Neural cell (in vitro differentiated cells): ENCODE data around the gene CNFN. TPM values are rescaled to one million over a fixed set of nuclear protein-coding genes. Genes with fewer than 3 reads are reported as not detected.

Source experiments
- H2AFZ ChIP-seq: fragments of 200-600, 300-800 bp; sonication (generic), shearing (Covaris generic); 2 replicates; pipeline ENCODE4 v1.6.0; 2014; ENCODE audit warnings: low read depth, mild to moderate bottlenecking, antibody characterized with exemption, low read length, moderate library complexity
- H3F3A ChIP-seq: fragments of 200-600 bp; shearing (Covaris generic); 2 replicates; pipeline ENCODE4 v1.6.1; 2016; ENCODE audit warnings: mild to moderate bottlenecking, moderate library complexity, mixed read lengths, antibody characterized with exemption, low read length; ENCODE audit not compliant: insufficient read depth, poor library complexity, severe bottlenecking
- H3K27ac ChIP-seq: fragments of 200-600, 300-800 bp; sonication (generic), shearing (Covaris generic); 2 replicates; pipeline ENCODE4 v1.5.1; 2014; ENCODE audit warnings: mild to moderate bottlenecking, low read length, moderate library complexity
- H3K27me3 ChIP-seq: fragments of 300-800, 200-600 bp; sonication (generic), shearing (Covaris generic); 2 replicates; pipeline ENCODE4 v1.6.0; 2014; ENCODE audit warnings: mild to moderate bottlenecking, low read depth, low read length, moderate library complexity; ENCODE audit not compliant: insufficient read depth
- H3K36me3 ChIP-seq: fragments of 300-800, 200-600 bp; sonication (generic), shearing (Covaris generic); 2 replicates; pipeline ENCODE4 v1.5.1; 2014; ENCODE audit warnings: mild to moderate bottlenecking, antibody characterized with exemption, low read length, moderate library complexity; ENCODE audit not compliant: insufficient read depth
- H3K4me2 ChIP-seq: fragments of 300-800, 200-600 bp; sonication (generic), shearing (Covaris generic); 2 replicates; pipeline ENCODE4 v1.6.0; 2014; ENCODE audit warnings: mild to moderate bottlenecking, low read length
- H3K4me3 ChIP-seq: fragments of 300-800, 200-600 bp; sonication (generic), shearing (Covaris generic); 2 replicates; pipeline ENCODE4 v1.5.1; 2014; ENCODE audit warnings: mild to moderate bottlenecking, low read length, moderate library complexity
- H3K79me2 ChIP-seq: fragments of 200-600 bp; shearing (Covaris generic); replicated peaks from 2 replicates; pipeline ENCODE4 v1.6.0; 2014; ENCODE audit warnings: mild to moderate bottlenecking, low read length, moderate library complexity; ENCODE audit not compliant: insufficient read depth
- H3K9ac ChIP-seq: fragments of 300-800, 200-600 bp; sonication (generic), shearing (Covaris generic); 2 replicates; pipeline ENCODE4 v1.6.1; 2016; ENCODE audit warnings: mild to moderate bottlenecking, low read length, mixed read lengths
- H3K9me2 ChIP-seq: fragments of 200-600 bp; shearing (Covaris generic); 2 replicates; pipeline ENCODE4 v1.6.1; 2016; ENCODE audit warnings: mild to moderate bottlenecking, low read length, mixed read lengths; ENCODE audit not compliant: insufficient read depth
- H3K9me3 ChIP-seq: fragments of 200-600, 300-800 bp; sonication (generic), shearing (Covaris generic); 2 replicates; pipeline ENCODE4 v1.6.1; 2016; ENCODE audit warnings: mild to moderate bottlenecking, mixed run types, low read length, moderate library complexity, mixed read lengths
- H4K20me1 ChIP-seq: fragments of 200-600 bp; shearing (Covaris generic); 2 replicates; pipeline ENCODE4 v1.6.1; 2016; ENCODE audit warnings: mild to moderate bottlenecking, mixed run types; ENCODE audit not compliant: insufficient read depth
- CTCF ChIP-seq: fragments of 450-650 bp; IDR thresholded peaks from 2 replicates; pipeline ENCODE4 v1.5.1; 2014; ENCODE audit warnings: antibody characterized with exemption, mild to moderate bottlenecking, moderate library complexity; ENCODE audit not compliant: poor library complexity, severe bottlenecking
- EP300 ChIP-seq: fragments of 450-650 bp; conservative IDR thresholded peaks from 2 replicates; pipeline ENCODE4 v1.6.1; 2014; ENCODE audit warnings: antibody characterized with exemption, mild to moderate bottlenecking, moderate library complexity; ENCODE audit not compliant: poor library complexity, severe bottlenecking
- EZH2 ChIP-seq: fragments of 200-600, 300-800 bp; shearing (Covaris generic), sonication (generic); IDR thresholded peaks from 2 replicates; pipeline ENCODE4 v1.6.1; 2014; ENCODE audit warnings: antibody characterized with exemption, low read length, borderline replicate concordance, mild to moderate bottlenecking; ENCODE audit not compliant: insufficient read depth, poor library complexity, severe bottlenecking
- MXI1 ChIP-seq: fragments of 450-650 bp; conservative IDR thresholded peaks from 2 replicates; pipeline ENCODE4 v1.6.1; 2014; ENCODE audit warnings: antibody characterized with exemption, mild to moderate bottlenecking; ENCODE audit not compliant: poor library complexity, severe bottlenecking
- POLR2AphosphoS5 ChIP-seq: IDR thresholded peaks from 2 replicates; pipeline ENCODE4 v1.6.1; 2012
- RAD21 ChIP-seq: fragments of 450-650 bp; conservative IDR thresholded peaks from 2 replicates; pipeline ENCODE4 v1.6.1; 2014; ENCODE audit warnings: antibody characterized with exemption, mild to moderate bottlenecking, moderate library complexity
- SMC3 ChIP-seq: fragments of 450-650 bp; conservative IDR thresholded peaks from 2 replicates; pipeline ENCODE4 v1.6.1; 2014; ENCODE audit warnings: antibody characterized with exemption, mild to moderate bottlenecking, moderate library complexity; ENCODE audit not compliant: poor library complexity
- TAF1 ChIP-seq: IDR thresholded peaks from 2 replicates; pipeline ENCODE4 v1.6.1; 2012; ENCODE audit warnings: low read depth
- polyA plus RNA-seq: library from polyadenylated mRNA; depleted of rRNA; stranded (reverse); fragments of >200 nt; gene quantifications from 2 replicates; pipeline ENCODE4 v1.2.3, GENCODE V29; 2014
- TF ChIP-seq, protein P1 (sequence below): IDR thresholded peaks from 2 replicates; pipeline ENCODE4 v1.6.1; 2012; ENCODE audit warnings: borderline replicate concordance

Gene CNFN
- polyA plus RNA-seq, 1 donor from 2014 or later: not detected

GRCh38 chr19:42366673-42367072 is 23.4 kb downstream of the CNFN start:
- TF ChIP-seq EZH2: no peak
- no peak for TF ChIP-seq EP300
- no peak for TF ChIP-seq POLR2AphosphoS5
- no peak for TF ChIP-seq SMC3
- TF ChIP-seq, protein P1, sequence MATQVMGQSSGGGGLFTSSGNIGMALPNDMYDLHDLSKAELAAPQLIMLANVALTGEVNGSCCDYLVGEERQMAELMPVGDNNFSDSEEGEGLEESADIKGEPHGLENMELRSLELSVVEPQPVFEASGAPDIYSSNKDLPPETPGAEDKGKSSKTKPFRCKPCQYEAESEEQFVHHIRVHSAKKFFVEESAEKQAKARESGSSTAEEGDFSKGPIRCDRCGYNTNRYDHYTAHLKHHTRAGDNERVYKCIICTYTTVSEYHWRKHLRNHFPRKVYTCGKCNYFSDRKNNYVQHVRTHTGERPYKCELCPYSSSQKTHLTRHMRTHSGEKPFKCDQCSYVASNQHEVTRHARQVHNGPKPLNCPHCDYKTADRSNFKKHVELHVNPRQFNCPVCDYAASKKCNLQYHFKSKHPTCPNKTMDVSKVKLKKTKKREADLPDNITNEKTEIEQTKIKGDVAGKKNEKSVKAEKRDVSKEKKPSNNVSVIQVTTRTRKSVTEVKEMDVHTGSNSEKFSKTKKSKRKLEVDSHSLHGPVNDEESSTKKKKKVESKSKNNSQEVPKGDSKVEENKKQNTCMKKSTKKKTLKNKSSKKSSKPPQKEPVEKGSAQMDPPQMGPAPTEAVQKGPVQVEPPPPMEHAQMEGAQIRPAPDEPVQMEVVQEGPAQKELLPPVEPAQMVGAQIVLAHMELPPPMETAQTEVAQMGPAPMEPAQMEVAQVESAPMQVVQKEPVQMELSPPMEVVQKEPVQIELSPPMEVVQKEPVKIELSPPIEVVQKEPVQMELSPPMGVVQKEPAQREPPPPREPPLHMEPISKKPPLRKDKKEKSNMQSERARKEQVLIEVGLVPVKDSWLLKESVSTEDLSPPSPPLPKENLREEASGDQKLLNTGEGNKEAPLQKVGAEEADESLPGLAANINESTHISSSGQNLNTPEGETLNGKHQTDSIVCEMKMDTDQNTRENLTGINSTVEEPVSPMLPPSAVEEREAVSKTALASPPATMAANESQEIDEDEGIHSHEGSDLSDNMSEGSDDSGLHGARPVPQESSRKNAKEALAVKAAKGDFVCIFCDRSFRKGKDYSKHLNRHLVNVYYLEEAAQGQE: no peak
- TF ChIP-seq RAD21: no peak
- no peak for TF ChIP-seq MXI1
- no peak for TF ChIP-seq CTCF
- no peak for TF ChIP-seq TAF1
- H3K27ac ChIP-seq: no peak overlapping the region

GRCh38 chr19:42363614-42364346 is 26.3 kb downstream of the CNFN start:
- Histone ChIP-seq H3K9ac (no peak overlapping the region), H3K79me2 (no peaks in the 10 kb centered on the region), H4K20me1 (no peaks in the 10 kb centered on the region), H3K9me2 (no peaks in the 10 kb centered on the region), H3F3A (no peaks in the 10 kb centered on the region), H3K4me3 (no peak overlapping the region), H3K27me3 (no peaks in the 10 kb centered on the region), H3K4me2 (no peak overlapping the region), H3K36me3 (no peaks in the 10 kb centered on the region), H3K27ac (no peak overlapping the region), H2AFZ (no peak overlapping the region), H3K9me3 (no peaks in the 10 kb centered on the region)
- TF ChIP-seq POLR2AphosphoS5: no peak
- no peak for TF ChIP-seq MXI1
- TF ChIP-seq SMC3: no peak
- TF ChIP-seq RAD21: no peak
- TF ChIP-seq EZH2: no peak
- no peak for TF ChIP-seq EP300
- TF ChIP-seq, protein P1: no peak
- TF ChIP-seq CTCF: no peak
- TF ChIP-seq TAF1: no peak

More at GRCh38 chr19:42366673-42367072, 23.4 kb downstream of the CNFN start:
- H2AFZ ChIP-seq: no peak overlapping the region
- no peaks in the 10 kb centered on the region for H3K27me3 ChIP-seq
- no peaks in the 10 kb centered on the region for H3F3A ChIP-seq
- H3K9me3 ChIP-seq: no peaks in the 10 kb centered on the region
- no peaks in the 10 kb centered on the region for H3K79me2 ChIP-seq
- H3K9ac ChIP-seq: no peak overlapping the region
- H3K36me3 ChIP-seq: no peaks in the 10 kb centered on the region
- H3K4me3 ChIP-seq: no peak overlapping the region
- H3K9me2 ChIP-seq: no peaks in the 10 kb centered on the region
- no peaks in the 10 kb centered on the region for H4K20me1 ChIP-seq
- no peak overlapping the region for H3K4me2 ChIP-seq
